ENCODE measurements around the gene PEPD.

Gene PEPD

GRCh38 chr19:33546656-33547055, 25.1 kb upstream of the PEPD start:
- no peak for DNase-seq (ENCODE audit: low read depth in 2 of 2)

GRCh38 chr19:33545217-33545981, 23.8 kb upstream of the PEPD start:
- no peak for DNase-seq (ENCODE audit: low read depth in 2 of 2)

DNA sequence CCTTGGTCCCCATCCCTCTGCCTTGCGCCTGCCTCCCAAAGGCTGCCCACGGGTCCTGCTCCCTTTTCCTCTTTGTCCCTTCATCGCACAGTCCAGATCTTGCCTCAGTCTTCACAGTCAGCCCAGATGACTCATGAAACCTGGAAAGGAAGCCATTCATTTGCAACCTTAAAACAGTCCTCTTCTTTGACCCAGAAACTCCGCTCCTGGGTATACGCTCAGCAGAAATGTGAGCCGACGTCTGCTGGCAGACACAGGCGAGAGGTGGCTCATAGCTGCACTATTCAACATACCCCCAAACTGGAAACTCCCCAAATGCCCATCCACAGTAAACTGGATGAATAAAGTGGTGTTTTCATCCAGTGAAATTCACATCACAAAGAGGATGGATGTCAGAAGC, 13.6 kb upstream of the PEPD start:
- no peak for DNase-seq (ENCODE audit: low read depth in 2 of 2)

DNA sequence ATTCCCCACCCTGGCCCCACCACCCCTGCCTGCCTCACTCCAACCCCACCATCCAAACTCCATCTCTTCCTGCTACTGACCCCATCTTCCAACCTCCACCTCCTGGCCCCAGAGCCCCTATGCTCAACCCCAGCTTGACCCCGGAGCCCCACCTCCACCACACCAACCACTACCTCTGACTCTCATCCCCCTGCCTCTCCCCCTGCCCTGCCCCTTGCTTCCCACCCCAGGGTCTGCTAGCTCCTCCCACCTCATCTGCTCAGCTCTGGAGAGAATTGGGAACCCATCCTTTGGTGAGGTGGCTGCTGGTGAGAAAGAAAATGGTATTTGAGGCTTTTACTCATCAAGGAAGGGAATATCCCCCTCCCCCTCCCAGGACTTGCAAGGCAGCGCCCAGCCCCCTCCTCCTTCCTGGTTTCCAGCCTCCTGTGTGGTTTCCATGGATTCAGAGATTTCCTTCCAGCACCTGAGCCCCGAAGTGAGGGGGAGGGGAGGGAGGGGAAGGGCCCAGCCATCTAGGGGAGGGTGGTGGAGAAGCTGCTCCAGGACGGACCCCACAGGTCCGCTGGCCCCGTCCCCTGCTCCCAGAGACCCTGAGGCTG, 11.4 kb upstream of the PEPD start:
- DNase-seq (ENCODE audit: low read depth in 2 of 2): no peak

DNA sequence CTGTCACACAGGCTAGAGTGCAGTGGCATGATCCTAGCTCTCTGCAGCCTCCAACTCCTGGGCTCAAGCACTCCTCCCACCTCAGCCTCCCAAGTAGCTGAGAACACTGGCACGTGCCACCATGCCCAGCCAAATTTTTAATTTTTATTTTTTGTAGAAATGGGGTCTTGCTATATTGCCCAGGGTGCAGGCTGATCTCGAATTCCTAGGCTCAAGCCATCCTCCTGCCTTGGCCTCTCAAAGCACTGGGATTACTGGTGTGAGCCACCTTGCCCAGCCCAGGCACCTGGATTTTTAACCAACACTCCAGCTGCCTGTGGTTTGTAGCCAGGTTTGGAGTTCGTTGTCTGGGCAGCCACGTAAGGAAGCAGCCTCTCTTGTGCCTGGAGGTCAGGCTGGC, 9.3 kb upstream of the PEPD start:
- no peak for DNase-seq (ENCODE audit: low read depth in 2 of 2)

DNA sequence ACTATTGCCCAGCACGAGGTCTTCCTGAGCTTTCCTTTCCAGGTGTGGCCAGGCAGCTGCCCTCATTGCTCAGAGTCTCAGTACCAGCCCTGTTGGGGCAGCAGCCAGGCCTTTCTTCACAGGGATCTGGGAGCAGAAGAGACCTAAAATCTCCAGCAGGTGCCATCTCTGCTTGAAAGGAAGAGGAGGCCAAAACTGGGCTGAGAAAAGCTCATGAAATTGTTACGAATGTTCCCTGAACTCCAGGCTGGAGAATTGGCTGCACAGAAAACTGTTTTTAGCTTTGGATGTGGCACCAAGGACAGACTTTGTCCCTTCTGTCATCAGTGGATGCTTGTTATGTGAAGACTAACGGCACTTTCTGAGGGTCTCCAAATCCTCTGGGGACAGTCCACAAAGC, 8.7 kb upstream of the PEPD start:
- DNase-seq (ENCODE audit: low read depth in 2 of 2): no peak

DNA sequence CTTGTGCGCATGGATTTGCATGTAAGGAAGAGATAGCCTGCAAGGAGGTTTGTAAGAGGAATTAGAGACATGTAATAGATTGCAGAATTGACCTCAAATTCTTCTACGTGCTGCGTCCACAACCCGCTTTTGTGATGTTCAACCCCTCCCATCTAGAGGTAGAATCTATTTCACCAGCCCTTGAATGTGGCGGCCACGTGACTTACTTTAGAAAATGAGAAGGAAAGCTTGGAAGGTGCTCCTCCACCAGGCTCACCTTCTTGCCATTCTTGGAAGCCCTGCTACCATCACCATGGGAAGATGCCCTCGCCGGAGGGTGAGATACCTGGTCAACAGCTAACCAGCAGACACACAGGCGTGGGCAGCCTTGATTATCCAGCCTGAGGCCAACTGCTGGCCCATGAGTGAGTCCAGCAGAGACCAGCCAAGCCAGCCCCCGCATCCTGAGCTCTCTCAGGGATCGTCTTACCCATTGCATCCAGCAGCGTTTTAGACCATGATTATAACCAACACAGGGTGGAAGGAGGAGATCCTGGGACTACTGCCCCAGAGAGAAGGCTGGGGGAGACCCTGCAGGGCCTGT, 7.6 kb upstream of the PEPD start:
- no peak for DNase-seq (ENCODE audit: low read depth in 2 of 2)

GRCh38 chr19:33528404-33528803, 6.8 kb upstream of the PEPD start:
- DNase-seq (ENCODE audit: low read depth in 2 of 2): no peak

DNA sequence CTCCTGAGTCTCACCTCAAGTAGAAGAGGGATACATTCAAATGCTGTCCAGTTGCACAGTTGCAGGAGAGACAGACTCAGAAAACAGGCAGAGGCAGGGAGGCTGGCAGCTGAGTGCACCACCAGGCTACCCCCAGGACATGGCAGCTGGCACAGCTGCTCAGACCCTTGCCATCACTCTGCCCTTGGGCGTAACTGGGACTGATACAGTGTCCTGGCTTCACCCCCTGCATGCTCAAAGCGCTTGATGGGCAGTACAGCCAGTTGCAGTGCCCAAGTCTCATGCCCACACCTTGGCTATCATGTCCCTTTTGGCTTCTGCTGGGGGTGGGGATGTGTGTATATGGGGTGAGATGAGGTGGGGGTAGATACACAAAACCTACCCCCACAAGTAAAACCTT, 5.5 kb upstream of the PEPD start:
- DNase-seq (ENCODE audit: low read depth in 2 of 2): no peak

GRCh38 chr19:33524024-33524664, 2.6 kb upstream of the PEPD start:
- DNase-seq (ENCODE audit: low read depth in 2 of 2): no peak

DNA sequence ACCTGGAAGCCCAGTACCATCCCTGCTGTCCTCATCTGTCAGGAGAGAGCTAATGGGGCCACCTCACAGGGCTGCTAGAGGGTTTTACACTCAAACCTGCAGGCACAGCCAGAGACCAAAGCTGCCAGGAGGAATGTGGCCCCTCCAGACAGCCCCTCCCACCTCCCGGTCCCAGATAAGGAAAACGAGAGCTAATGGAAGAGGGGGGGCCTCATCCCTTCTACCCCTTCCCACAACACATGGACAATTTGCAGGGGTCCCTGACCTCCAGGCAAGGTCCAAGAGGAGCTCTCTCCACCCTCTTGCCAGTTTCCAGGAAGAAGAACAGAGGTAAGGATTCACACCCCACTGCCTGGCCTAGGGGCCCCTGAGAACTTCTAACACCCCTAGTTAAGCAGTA, 1.6 kb upstream of the PEPD start:
- DNase-seq (ENCODE audit: low read depth in 2 of 2): no peak

GRCh38 chr19:33522371-33522662, 726 bp upstream of the PEPD start:
- no peak for DNase-seq (ENCODE audit: low read depth in 2 of 2)

- DNase-seq (ENCODE audit: low read depth in 2 of 2): no peak
Observed at GRCh38 chr19:33520844-33521479, 629 bp downstream of the PEPD start.

- no peak for DNase-seq (ENCODE audit: low read depth in 2 of 2)
Observed at GRCh38 chr19:33520048-33520643, 1.4 kb downstream of the PEPD start.

DNA sequence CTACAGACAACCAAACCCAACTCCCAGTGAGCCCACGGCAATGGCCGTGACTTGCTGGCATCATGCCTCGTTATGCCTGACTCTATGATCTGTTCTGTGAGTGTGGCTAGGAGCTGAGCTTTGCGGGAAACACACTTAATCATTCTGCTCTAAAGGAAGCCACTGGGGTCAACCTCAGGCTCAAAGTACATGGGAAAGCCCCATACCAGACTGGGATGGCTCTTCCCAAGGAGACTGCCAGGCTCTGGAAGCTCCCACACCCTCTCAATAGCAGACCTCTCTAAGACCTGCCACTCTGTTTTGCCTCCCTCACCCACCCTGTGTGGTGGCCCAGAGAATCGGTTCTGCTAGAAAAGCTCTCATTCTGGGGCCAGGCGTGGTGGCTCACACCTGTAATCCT, 2.2 kb downstream of the PEPD start:
- DNase-seq (ENCODE audit: low read depth in 2 of 2): no peak

GRCh38 chr19:33518541-33518940, 3.0 kb downstream of the PEPD start:
- DNase-seq (ENCODE audit: low read depth in 2 of 2): no peak

DNA sequence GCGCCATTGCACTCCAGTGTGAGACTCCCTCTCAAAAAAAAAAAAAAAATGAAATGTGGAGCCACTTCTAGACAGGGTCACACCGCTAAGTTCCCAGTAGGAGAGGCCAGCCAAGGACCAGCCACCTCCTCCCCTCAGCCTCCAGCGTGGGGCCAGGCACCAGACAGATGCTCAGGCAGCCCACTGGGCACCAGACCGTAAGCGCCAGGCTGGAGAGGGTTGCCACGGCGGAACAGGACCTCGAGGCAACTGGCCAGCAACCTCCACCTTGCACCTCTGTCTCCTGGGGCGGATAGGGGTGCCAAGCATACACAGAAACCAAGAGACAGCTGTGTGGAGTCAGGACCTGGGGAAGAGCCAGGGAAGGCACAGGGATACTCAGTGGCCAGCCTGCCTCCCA, 3.7 kb downstream of the PEPD start:
- DNase-seq (ENCODE audit: low read depth in 2 of 2): no peak

- DNase-seq (ENCODE audit: low read depth in 2 of 2): no peak
Observed at GRCh38 chr19:33515921-33516320, 5.7 kb downstream of the PEPD start.

GRCh38 chr19:33514885-33515551, 6.6 kb downstream of the PEPD start:
- no peak for DNase-seq (ENCODE audit: low read depth in 2 of 2)

- no peak for DNase-seq (ENCODE audit: low read depth in 2 of 2)
Observed at GRCh38 chr19:33513424-33513823, 8.2 kb downstream of the PEPD start.

- DNase-seq (ENCODE audit: low read depth in 2 of 2): no peak
Observed at GRCh38 chr19:33512580-33513137, 8.9 kb downstream of the PEPD start.
